ENCODE measurements around the gene MGAT4C.

DNA sequence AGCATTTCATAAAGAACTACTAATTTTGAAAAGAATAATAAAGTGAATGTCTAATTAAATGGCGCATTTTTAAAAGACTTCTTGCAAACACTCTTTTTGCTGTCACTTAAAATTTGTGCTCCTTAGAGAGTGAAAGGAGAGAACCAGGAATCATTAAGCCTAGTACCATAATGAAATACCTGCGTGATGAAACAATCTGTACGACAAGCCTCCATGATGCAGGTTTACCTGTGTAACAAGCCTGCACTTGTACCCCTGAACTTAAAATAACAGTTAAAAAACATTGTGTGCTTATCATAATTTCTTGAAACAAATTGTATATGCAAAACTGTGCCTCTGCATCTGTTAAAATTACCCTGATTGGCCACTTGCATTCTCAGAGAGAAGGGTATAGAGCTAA, 108.1 kb downstream of the MGAT4C start:
- TF ChIP-seq CTCF (IDR thresholded peaks at IDR 0.05; ENCODE audit: insufficient read depth, low read depth, low read length) (no peak), EZH2 (IDR thresholded peaks at IDR 0.05; ENCODE audit: insufficient read depth, low read length) (no peak)

Data from astrocyte (in vitro differentiated cells and primary cell).